NCI-H748 (cell line): Measurements from ENCODE around the gene HDDC2.

Source experiments
- DNase-seq: peaks from one replicate; lab custom pipeline; 2025; ENCODE audit not compliant: unreplicated experiment; lab: John Stamatoyannopoulos, UW

Gene HDDC2

GRCh38 chr6:125271486-125272159 lies 30.1 kb downstream of the HDDC2 start:
- no peak for DNase-seq

- no peak for DNase-seq
Observed at GRCh38 chr6:125270380-125270779, 31.4 kb downstream of the HDDC2 start.

- no peak for DNase-seq
Observed at GRCh38 chr6:125269328-125269985, 32.3 kb downstream of the HDDC2 start.

- no peak for DNase-seq
Observed at GRCh38 chr6:125268765-125269164, 33.0 kb downstream of the HDDC2 start.

GRCh38 chr6:125267806-125268523 lies 33.8 kb downstream of the HDDC2 start:
- DNase-seq = no peak

- no peak for DNase-seq
Observed at GRCh38 chr6:125264476-125264875, 37.3 kb downstream of the HDDC2 start.

GRCh38 chr6:125262016-125263013 lies 39.5 kb downstream of the HDDC2 start:
- DNase-seq = no peak

- no peak for DNase-seq
Observed at GRCh38 chr6:125259354-125259736, 42.4 kb downstream of the HDDC2 start.

- no peak for DNase-seq
Observed at GRCh38 chr6:125258651-125259353, 43.0 kb downstream of the HDDC2 start.

GRCh38 chr6:125257351-125257750 lies 44.4 kb downstream of the HDDC2 start:
- DNase-seq = no peak

GRCh38 chr6:125255201-125255600 lies 46.6 kb downstream of the HDDC2 start:
- no peak for DNase-seq

GRCh38 chr6:125254321-125254720 lies 47.4 kb downstream of the HDDC2 start:
- DNase-seq = no peak

- DNase-seq = no peak
Observed at GRCh38 chr6:125253881-125254280, 47.9 kb downstream of the HDDC2 start.

- DNase-seq = no peak
Observed at GRCh38 chr6:125252891-125253290, 48.9 kb downstream of the HDDC2 start.

- DNase-seq = no peak
Observed at GRCh38 chr6:125251516-125252220, 50.1 kb downstream of the HDDC2 start.

- DNase-seq = no peak
Observed at GRCh38 chr6:125250511-125250910, 51.3 kb downstream of the HDDC2 start.

- DNase-seq = no peak
Observed at GRCh38 chr6:125248136-125248535, 53.6 kb downstream of the HDDC2 start.

GRCh38 chr6:125246566-125246965 lies 55.2 kb downstream of the HDDC2 start:
- DNase-seq = no peak

GRCh38 chr6:125245523-125246264 lies 56.1 kb downstream of the HDDC2 start:
- DNase-seq = peak; percentile 60
